Activated naive CD4-positive, alpha-beta T cell (primary cell): ENCODE measurements around the gene POLR3C.
"Not testable (repeated sequence)": the region's sequence is repeated elsewhere in the genome, so short reads cannot be mapped to it uniquely, and the experiment has no call there.

Experiments
- DNase-seq, 4 experiments: peaks; one replicate each; lab custom pipeline; 2025; lab: John Stamatoyannopoulos, UW

POLR3C gene

DNA sequence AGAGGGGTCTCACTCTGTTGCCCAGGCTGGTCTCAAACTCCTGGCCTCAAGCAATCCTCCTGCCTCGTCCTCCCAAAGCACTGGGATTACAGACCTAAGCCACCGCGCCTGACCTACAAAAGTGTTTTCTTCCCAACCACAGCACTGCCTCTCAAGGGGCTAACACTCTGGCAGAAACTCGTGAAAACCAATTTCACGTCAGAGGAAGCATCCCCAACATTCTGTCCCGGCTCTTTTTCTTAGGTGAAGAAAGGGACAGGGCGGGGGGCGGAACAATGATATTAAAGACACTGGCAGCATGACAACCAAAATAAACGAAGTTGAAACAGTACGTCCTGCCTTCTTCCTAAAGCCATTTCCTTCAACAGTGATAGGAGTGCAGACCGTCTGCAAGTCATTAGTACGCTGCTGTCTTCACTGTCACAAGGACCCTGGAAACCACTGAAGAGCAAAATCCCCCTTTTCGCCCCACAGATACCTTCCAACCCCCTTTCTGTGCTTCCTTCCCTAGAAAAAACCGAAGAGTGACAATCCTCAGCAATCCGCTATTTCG is 1.1 kb upstream of the POLR3C start:
- not testable (repeated sequence) for DNase-seq

DNA sequence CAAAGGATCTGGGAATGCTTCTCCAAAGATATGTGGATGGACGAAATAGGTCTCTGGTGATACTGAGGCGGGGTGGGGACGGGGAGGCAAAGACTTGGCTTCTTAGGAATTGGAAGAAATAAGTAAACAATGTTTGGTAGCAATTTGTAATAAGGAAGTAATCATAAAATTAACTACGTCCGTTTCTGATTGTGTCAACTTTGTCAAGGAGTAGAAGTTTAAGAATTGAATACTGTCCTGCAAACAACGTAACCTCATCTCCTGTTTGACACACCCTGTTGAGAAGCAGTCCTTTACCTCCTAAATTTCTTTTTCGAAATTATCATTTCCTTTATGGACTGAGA is 471 bp downstream of the POLR3C start:
- DNase-seq = no peak

DNA sequence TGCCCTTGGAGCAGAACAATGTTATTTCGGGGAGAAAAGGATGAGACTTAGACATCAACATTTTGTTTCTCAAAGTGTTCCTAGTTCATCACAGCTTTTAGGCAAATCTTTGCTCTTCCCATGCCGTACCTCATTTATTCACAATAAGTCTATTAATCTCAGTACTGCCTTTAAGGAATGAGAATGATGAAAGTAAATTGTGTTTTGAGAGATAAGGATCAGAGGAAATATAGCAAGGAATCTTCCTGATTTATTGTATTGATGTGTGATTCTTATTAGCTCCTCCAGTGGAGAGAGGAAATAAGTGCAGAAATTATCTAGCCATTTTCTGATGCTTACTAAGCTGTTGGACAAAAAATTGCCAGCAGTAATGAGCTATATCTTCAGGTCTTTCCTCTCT is 2.0 kb downstream of the POLR3C start:
- no peak for DNase-seq

DNA sequence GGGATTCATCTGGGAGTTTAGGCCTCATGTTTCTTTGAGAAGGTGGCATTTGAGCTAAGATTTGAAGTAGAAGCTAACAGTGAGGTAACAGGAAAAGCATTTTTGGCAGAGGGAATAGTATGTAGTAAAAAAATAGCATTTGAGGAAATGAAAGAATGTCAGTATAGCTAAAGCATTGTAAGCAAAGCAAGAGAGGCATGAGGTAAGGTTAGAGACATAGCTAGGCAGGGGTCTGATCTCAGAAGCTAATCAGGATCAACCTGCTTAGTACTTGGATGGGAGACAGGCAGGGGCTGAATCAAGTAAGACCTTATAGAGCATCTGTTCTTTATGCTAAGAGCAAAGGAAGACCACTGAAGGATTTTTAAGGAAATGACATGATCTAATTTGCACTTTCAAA is 4.0 kb downstream of the POLR3C start:
- no peak for DNase-seq

DNA sequence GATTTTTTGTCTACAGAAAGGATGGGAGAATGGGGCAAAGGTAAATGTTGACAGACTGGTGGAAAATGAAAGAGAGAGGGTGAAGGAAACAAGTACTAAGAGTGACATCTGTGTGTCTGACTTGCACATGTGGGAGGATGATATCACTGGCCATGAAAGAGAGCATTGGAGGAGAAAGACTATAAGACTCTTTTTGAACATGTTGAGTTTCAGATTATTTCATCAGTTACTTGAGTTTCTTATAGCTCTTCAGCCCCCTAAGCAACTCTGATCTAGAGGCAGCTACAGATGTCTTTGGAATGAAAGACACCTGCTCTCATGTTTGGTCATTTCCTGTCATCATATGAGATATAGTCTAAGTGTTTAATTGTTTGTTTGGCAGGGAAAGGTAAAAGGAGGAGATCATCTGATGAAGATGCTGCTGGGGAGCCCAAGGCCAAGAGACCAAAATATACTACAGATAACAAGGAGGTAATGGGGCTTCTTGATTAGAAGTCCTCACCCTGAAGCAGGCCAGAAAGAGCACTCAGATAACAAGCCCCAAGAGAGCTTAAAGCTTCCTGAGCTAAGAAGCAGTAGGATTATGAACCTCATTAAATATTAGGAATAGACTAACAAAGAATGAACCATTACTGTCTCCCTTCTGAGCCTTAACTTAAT is 4.5 kb downstream of the POLR3C start:
- DNase-seq = no peak

DNA sequence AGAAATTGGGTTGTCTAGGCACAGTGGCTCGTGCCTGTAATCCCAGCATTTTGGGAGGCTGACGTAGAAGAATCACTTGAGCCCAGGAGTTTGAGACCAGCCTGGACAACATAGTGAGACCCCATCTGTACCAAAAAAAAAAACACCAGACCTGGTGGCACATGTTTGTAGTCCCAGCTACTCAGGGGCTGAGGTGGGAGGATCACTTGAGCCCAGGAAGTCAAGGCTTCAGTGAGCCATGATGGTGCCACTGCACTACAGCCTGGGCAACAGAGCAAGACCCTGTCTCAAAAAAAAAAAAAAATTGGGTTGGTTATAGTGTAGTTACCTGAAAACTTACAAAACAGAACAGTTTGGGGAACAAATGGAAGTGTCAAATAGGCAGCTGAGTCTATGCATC is 6.8 kb downstream of the POLR3C start:
- not testable (repeated sequence) for DNase-seq

DNA sequence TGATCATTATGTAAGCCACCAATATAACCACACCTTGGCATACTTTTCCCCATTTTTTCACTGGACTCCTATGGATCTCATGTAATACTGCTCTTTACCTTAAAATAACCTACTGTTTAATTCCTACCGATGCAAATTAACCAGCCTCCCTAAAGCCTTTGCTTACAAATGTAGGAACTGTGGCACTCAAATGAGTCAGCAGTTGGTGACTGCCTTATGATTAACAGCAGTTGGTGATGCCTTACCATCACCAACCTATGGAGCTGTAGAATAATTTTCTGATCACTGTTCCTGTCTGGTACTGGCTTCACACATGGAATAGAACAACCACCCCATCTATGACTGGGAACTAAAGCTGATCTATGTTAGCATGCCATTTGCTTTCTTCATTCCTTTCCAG is 13.7 kb downstream of the POLR3C start:
- DNase-seq = no peak

DNA sequence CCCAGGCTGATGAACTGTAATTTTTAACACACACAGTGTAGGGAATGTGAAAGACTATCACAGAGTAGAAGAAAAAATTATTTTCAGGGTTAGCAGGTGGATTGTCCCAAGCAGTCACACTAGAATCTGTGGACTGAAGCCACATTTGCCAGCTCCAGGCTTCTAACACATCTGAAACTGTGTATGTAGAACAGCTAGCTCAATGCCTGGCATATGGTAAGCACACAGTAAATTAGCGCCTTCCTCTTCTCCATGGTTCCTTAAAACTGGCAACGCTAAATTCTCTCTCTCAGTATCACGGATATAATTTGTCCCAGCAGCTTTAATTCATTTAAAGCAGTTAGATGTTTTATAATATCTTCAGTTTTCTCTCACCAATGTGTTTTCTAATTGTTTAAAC is 19.0 kb downstream of the POLR3C start:
- DNase-seq = no peak

DNA sequence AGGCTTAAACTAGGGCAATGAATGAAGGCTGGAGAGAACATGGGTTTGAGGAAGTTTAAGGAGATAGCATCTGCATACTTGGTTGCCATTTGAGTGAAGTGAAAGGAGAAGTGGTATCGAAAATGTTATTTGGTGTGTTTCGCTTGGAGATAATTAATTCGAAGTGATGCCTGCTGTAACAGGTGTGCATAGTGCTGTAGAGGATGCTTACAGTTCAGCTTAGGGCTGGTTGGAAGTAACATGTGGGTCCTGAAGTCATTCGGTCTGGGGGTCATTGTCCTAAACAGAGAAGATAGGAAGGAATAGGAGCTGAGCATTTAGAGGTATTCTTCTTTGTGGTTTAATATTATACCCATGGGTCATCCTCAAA is 21.1 kb downstream of the POLR3C start:
- no peak for DNase-seq

DNA sequence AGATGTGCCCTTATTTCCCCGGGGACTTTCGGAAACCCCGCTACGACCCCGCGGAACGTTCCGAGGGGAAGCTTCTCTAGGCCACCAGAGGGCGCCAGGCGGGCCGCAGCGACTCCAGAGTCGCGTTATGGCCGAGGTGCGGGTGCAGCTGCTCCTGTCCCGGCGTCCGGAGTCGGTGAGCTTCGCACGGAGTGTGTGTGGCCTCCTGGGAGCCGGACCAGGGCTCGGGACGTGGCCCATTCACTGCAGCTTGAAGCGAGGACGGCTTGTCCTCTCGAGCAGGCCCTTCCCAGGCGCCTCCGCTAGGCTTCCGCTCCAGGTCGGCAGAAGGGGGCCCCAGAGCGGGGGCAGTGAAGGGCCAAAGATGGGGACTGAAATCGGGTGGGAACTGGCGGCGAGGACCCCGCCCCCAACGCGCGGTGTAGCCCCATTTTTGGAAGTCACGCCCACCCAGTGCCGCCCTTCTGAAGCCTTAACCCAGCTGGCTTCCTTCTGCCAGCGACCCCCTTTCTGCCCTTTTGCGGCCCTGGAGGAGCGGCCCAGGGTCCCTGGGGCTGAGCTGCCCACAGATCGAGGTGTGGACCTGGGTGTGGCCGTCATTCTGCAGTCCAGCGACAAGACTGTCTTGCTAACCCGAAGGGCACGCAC is 21.6 kb downstream of the POLR3C start, which contains the start of gene NUDT17:
Gene NUDT17 (plus strand): TSS at position 117 of the 648 bp plus-strand sequence. CDS start 11 bp downstream, at position 128.
- peak; percentile 54 to 74 (median 64) for DNase-seq

DNA sequence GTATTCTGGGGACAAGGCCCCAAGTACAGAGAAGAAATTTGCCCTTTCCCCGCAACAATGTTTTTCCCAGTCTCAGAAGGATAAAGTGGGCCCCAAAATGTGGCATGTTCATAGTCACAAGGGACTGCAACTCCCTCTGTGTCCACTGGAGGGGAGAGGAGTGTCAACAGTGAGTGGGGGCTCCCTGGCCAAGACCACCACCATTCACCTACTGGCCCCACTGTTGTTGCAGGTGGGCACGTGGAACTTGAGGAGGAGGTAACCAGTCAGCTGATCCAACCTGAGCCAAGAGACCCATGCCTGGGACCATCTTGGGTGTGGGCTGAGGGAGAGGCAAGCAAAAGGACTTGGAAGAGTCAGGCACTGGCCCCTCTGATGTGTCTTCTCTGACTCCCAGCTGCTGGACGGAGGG is 22.2 kb downstream of the POLR3C start:
- no peak for DNase-seq

DNA sequence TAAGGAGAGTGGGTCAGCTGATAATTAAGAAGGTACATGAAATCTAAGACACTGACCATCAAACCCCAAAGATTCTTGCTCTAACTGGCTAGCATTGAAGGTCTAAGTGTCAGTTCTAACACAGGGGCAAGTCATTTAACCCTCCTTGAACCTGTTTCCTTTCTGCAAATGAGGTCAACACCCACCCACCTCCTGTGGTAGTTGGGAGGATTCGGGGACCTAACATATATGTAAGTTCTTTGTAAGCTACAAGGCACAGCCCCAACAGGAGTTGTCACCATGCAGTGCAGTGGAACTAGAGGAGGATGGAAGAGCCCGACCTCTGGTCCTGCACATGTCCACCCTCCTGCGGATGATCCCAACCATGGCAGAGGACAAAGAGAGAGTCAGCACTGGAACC is 23.8 kb downstream of the POLR3C start:
- no peak for DNase-seq

DNA sequence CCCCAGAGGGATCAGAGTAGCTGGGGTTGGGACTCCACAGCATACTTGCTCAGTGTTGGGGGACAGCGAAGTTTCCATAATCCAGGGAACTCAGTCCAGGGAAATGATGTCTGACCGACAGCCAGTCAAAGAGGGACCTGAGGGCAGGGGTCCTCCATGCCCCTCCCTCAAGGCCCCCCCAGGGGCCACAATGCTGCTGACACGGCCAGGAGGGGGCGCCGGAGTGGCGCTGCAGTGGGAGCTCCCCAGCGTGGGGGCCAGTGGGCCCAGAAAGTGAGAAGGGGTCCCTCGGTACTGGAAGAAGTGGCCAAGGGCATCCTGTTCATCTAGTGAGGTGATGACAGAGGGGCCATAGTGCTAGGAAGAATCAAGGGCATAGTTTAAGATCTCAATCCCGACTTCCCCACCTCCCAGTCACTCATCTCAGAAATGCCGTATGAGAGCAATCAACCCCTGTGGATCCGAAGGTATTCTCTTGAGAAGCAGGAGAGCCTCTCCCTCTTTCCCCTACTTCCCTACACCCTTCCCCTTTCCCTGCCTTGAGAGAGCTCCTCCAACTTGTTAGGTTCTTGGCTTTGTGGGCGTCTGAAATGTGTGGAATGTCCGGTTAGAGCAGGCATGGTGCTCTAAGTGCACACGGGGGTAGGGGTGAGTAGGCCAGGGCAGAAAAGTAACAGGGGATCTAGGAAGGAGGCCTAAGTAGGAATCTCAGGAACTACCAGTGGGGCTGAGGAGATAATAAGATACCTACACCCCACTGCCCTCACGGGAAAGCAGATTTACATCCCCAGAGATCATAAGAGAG is 25.6 kb downstream of the POLR3C start:
- no peak for DNase-seq

DNA sequence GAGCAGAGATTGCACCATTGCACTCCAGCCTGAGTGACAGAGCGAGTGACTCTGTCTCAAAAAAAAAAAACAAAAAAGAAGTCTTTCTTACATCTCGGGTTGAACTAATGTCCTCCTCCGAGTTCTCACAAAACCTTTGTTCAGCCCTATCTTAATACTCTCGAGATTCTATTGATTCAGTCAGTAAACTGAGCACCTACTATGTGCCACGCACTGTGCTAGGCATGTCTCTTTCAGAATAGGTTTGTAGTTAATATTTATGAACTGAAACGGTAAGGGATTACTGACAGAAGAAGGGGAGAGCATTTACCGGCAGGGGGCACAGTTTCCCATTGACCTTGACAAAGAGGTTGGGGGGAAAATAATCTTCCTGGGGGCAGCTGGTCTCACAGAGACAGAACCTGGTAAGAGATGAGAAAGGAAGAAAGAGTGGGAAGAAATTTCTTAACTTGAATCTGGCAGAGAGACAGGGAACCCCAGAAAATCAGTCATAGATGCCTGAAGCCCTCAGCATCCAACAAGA is 31.5 kb downstream of the POLR3C start:
- no peak for DNase-seq

DNA sequence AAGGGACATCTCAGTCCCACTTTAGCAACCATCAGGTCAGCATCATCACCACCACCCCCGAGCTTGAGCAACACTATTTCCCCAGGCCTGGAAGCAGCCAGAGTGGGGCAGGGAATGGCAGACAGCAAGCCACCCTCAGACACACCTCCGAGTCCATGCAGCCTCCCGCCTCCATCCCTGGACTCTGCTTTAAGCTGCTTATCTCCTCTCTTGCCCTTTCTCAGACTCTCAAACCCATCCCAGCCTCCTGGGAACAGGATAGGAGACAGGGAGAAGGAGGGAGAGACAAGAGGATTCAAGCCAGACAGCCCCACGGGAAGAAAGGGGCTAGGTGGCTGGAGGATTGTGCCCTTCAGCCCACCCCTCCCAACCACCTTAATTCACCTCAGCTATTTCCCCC is 33.2 kb downstream of the POLR3C start:
- DNase-seq = no peak

DNA sequence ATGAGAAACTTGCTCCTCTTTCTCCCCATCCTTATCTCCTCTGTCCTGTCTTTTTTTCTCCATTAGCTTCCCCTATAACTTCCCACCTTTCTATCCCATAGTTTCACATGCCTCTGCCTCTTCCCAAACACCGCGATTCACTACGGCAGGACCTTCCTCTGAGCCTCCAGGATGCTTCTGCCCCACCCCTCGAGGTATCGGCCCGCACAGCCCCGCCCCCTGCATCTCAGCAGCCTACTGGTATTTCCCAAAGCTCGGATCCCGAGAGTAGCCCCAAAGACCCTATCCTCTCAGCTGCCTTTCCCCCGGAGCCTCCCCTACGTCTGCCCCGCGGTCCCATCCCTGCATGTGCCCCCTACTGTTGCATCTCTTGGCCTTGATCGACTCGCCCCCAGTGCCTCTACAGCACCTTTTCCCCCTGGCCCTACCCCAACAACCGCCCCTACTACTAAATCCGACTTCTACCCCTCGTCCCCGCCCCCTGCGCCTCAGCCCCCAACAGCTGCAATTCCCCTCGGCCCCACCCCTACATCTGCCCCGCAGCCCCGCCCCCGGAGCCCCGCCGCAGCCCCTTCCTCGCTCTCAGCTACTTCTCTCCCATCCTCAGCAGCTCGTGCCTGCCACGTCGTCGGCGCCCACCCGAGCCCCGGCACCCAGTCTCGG is 34.4 kb downstream of the POLR3C start:
- DNase-seq = peak in 2 of 4 experiments; percentile 41 to 76

DNA sequence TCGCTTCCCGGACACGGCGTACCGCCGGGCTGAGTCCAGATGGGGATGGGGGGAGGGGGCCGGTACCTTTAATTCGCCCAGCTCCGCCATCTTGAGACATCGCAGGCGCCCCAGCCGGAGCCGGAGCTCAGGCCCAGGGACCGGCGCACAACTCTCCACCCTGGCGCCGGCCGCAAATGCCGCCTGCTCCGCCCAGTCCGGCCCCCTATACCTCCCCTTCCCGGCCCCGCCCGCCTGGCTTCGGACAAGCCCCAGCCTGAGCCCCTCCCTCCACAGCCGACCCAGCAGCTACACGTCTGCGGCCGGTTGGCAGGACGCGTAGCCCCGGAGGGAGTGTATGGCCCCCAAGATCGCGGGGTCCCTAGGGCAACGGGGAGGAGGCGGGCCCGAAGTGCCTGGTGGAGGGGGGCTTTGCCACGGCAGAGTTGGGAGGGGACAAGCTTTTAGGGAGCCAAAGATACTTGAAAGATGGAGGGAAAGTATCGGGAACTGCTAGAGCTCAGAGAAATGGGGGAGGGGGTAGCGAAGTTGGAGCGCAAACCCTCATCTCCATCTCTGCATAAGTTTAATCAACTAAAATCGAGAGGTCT is 35.0 kb downstream of the POLR3C start, which contains the start of gene PIAS3:
Gene PIAS3 (minus strand): TSS at position 181 of the 590 bp plus-strand sequence. CDS start 91 bp downstream, at position 90.
- DNase-seq = peak; percentile 46 to 76 (median 56)

DNA sequence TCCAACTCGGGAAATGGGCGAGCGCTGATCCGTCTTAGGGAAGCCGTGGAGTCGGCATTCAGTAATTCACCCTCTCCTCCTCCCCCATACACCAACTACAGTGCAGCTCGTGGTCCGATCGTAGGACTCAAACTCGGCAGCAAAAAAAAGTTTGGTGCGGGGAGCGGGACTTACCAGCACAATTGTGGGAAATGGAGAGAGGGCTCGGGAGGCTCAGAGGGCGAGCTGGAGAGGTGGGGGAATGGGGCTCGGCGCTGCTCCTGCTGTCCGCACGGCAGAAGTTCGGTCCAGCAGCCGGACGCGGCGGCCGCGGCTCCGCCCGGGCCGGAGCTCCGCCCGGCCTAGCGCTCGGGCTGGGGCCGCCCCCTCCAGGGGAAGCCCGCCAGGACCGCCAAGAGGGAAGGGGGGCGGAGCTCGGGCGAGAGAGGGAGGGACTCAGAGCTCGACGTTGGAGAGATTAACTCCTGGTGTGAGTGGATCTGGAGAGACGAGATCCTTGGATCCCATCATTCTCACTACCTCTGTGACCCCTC is 35.6 kb downstream of the POLR3C start:
- peak in 3 of 4 experiments; percentile 28 to 60 (median 41) for DNase-seq

DNA sequence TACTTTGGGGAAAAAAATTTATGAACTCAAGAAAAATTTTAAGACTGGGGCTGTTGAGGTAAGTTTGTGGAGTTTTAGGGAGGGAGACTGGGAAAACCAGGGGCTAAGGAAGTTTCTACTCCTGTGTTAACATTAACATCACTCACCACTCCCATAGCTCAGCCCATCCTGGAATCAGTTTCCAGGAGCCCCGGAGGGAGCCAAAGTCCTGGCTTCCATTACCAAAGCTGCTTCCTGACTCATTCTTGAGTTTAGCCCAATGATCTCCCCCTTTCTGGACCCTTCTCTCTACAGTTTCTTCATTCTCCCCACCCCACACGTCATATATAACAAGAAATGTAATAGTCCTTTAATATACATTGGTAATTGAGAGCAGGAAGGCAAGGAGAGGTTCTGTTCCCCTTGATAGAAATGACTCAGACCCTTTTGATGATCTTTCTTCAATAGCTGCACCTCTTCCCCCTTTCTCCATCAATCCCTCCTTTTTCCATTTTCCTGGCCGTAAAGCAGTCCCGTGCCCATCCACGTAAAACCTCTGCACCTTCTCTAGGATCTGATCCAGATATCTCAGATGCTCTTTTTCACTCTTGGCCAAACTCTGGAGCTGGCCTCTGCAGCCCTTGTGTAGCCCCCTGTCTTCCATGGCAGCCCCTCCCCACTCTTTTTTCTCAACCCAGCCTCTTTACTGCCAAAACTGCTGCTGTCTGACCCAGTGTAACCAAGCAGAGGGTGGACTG is 39.5 kb downstream of the POLR3C start:
- no peak for DNase-seq

DNA sequence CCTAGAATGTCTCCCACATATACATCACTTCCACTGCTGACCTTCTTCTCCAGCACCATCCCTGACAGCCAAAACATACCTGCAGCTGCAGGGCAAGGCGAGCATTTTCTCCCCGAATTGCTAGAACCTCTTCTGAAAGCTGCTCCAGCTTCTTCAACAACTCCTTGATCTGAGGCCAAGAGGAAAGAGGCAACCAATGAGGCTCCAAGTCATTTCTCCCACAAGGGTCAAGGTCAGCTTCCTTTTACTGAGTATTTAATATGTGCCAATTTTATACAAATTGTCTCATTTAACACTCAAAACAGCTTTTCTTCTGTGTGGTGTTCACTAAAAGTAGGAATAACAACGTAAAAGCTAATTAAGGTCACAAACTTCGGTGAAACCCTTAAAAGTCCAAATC is 44.2 kb downstream of the POLR3C start:
- no peak for DNase-seq
